ENCODE results near the gene ADAMTSL3. TPM values are rescaled to one million over a fixed set of nuclear protein-coding genes. Genes with fewer than 3 reads are reported as not detected.
A peak's percentile ranks its signal among the peaks of the same experiment; 100 is the strongest.

The ADAMTSL3 gene
- total and polyA plus RNA-seq, 7 donors = 0.60 to 40.7 (median 32.6) TPM; not detected in 1

- no peak for DNase-seq
- intact Hi-C loops (cut with DNase I) = no loop called here
- TF ChIP-seq CTCF (IDR thresholded peaks at IDR 0.05) (no peak), EP300 (IDR thresholded peaks at IDR 0.05) (no peak), POLR2A (IDR thresholded peaks at IDR 0.05) (no peak), POLR2AphosphoS5 (IDR thresholded peaks at IDR 0.05) (no peak)
- Histone ChIP-seq H3K36me3 (no peaks in the 10 kb centered on the region), H3K27me3 (no peaks in the 10 kb centered on the region), H3K4me3 (no peak overlapping the region), H3K9me3 (no peaks in the 10 kb centered on the region), H3K4me1 (peaks cover 0 to 18% (median 15%) of the 10 kb centered on the region in 4 donors), H3K27ac (no peak overlapping the region)
- WGBS, 2 donors = 46 to 68% methylated on average over 2 of the region's 2 CpGs
Measured at GRCh38 chr15:83838763-83839162, 184.8 kb downstream of the ADAMTSL3 start.

DNA sequence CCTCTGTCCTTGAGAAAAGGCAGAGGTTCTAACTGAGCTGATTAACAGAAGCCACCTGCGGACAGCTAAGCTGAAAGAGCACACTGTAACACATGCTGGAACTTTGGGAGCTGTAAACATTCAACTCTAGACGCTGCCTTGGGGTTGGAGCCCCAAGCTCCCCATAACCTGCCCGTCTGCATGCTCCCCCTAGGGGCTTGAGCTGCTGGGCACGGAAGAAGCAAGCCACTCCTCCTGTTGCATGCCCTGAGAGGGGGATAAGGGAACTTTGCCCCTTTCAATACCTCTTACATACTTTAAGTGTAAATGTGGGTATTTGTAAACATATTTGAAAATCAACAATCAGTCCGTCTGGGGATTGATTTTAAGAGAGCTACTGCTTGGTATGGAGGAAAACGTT is 188.4 kb downstream of the ADAMTSL3 start:
- Histone ChIP-seq H3K27ac (peak overlapping the region; percentile 55 to 80 (median 74)), H3K36me3 (no peaks in the 10 kb centered on the region), H3K4me3 (no peak overlapping the region), H3K4me1 (peaks cover 0 to 52% (median 42%) of the 10 kb centered on the region in 4 donors), H3K27me3 (no peaks in the 10 kb centered on the region), H3K9me3 (no peaks in the 10 kb centered on the region)
- no peak for DNase-seq
- TF ChIP-seq POLR2A (IDR thresholded peaks at IDR 0.05) (no peak), EP300 (IDR thresholded peaks at IDR 0.05) (no peak), CTCF (IDR thresholded peaks at IDR 0.05) (no peak), POLR2AphosphoS5 (IDR thresholded peaks at IDR 0.05) (no peak)
- intact Hi-C loops (cut with DNase I) = no loop called here
- 48 to 60% methylated on average over 6 of the region's 6 CpGs for WGBS, 2 donors

- H3K4me3 ChIP-seq = no peak overlapping the region
- H3K27ac ChIP-seq = peak overlapping the region; percentile 55 to 80 (median 74)
- no peaks in the 10 kb centered on the region for H3K27me3 ChIP-seq
- DNase-seq = peak; percentile 73
- intact Hi-C loops (cut with DNase I) = no loop called here
- peaks cover 0 to 59% (median 46%) of the 10 kb centered on the region in 4 donors for H3K4me1 ChIP-seq
- WGBS, 2 donors = 71 to 74% methylated on average over 3 of the region's 3 CpGs
- no peaks in the 10 kb centered on the region for H3K36me3 ChIP-seq
- no peaks in the 10 kb centered on the region for H3K9me3 ChIP-seq
- TF ChIP-seq EP300 (IDR thresholded peaks at IDR 0.05) = no peak
- no peak for TF ChIP-seq CTCF (IDR thresholded peaks at IDR 0.05)
- no peak for TF ChIP-seq POLR2A (IDR thresholded peaks at IDR 0.05)
- peak in 2 of 4 donors; percentile 34 to 50 for TF ChIP-seq POLR2AphosphoS5 (IDR thresholded peaks at IDR 0.05)
Measured at GRCh38 chr15:83843471-83843871, 189.5 kb downstream of the ADAMTSL3 start.

GRCh38 chr15:83844742-83845141 is 190.8 kb downstream of the ADAMTSL3 start:
- H3K4me3 ChIP-seq = no peak overlapping the region
- no peak for TF ChIP-seq CTCF (IDR thresholded peaks at IDR 0.05)
- TF ChIP-seq POLR2AphosphoS5 (IDR thresholded peaks at IDR 0.05) = peak in 3 of 4 donors; percentile 16 to 29 (median 22)
- no peaks in the 10 kb centered on the region for H3K27me3 ChIP-seq
- WGBS, 2 donors = 90 to 93% methylated on average over 7 of the region's 7 CpGs
- intact Hi-C loops (cut with DNase I) = loop anchor here (5.0 kb wide), 2 partner anchors 88 to 187 kb away; no protein-coding TSS in a partner anchor
- H3K36me3 ChIP-seq = no peaks in the 10 kb centered on the region
- H3K27ac ChIP-seq = peak overlapping the region; percentile 55 to 80 (median 74)
- peaks cover 0 to 72% (median 59%) of the 10 kb centered on the region in 4 donors for H3K4me1 ChIP-seq
- H3K9me3 ChIP-seq = no peaks in the 10 kb centered on the region
- peak; percentile 76 for DNase-seq

DNA sequence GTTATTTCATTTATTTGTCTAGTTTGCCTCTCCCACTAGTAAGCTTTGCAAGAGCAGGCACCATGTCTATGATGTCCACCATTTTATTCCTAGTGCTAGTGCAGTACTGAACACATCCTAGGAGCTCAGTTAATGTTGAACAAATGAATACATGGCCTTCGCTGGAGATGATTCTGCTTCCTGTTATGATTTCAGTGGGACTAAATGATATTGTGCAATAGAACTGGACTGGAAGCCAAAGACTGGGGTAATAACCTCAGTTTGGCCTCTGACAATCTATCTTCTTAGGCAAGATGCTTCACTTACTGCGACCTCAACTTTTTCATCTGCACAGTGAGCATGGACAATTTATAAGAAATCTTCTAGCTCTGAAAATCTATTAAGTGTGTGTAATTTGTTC is 191.3 kb downstream of the ADAMTSL3 start:
- peaks cover 0 to 76% (median 62%) of the 10 kb centered on the region in 4 donors for H3K4me1 ChIP-seq
- H3K4me3 ChIP-seq = no peak overlapping the region
- 35 to 46% methylated on average over 2 of the region's 2 CpGs for WGBS, 2 donors
- no peaks in the 10 kb centered on the region for H3K36me3 ChIP-seq
- TF ChIP-seq CTCF (IDR thresholded peaks at IDR 0.05) = no peak
- TF ChIP-seq POLR2AphosphoS5 (IDR thresholded peaks at IDR 0.05) = peak; percentile 67 to 71 (median 70)
- TF ChIP-seq POLR2A (IDR thresholded peaks at IDR 0.05) = no peak
- TF ChIP-seq EP300 (IDR thresholded peaks at IDR 0.05) = peak in 1 of 4 donors; percentile 32
- H3K9me3 ChIP-seq = no peaks in the 10 kb centered on the region
- H3K27me3 ChIP-seq = no peaks in the 10 kb centered on the region
- peak overlapping the region; percentile 55 to 80 (median 74) for H3K27ac ChIP-seq
- no peak for DNase-seq
- intact Hi-C loops (cut with DNase I) = loop anchor here (5.0 kb wide), 2 partner anchors 87 to 188 kb away; no protein-coding TSS in a partner anchor

Measured in sigmoid colon (tissue), 7 donors.